ENCODE measurements around the gene HYCC1. TPM values are rescaled to one million over a fixed set of nuclear protein-coding genes. Genes with fewer than 3 reads are reported as not detected.

Gene HYCC1
- total RNA-seq, 1 experiment from 2014 or later: 23.5 TPM

- Histone ChIP-seq H3K4me3 (replicated peaks in 1 of 2; ENCODE audit: low read depth in 1 of 2, low read length in 2 of 2) (no peak overlapping the region), H3K4me2 (ENCODE audit: low read length) (no peak overlapping the region), H3K27ac (ENCODE audit: low read depth, low read length) (no peak overlapping the region), H3K4me1 (ENCODE audit: control insufficient read depth in 1 of 2, insufficient read depth in 2 of 2, low read length in 2 of 2) (no peaks in the 10 kb centered on the region), H3K79me2 (ENCODE audit: insufficient read depth, low read length) (no peaks in the 10 kb centered on the region; the same call in 1 of the 2 replicates), H3K27me3 (ENCODE audit: insufficient read depth, low read length) (no peaks in the 10 kb centered on the region), H3K9me3 (ENCODE audit: control insufficient read depth in 1 of 2, insufficient read depth in 1 of 2, low read depth in 1 of 2, low read length in 2 of 2) (no peaks in the 10 kb centered on the region), H3K9ac (ENCODE audit: low read length) (no peak overlapping the region), H2AFZ (ENCODE audit: low read depth, low read length, poor library complexity, severe bottlenecking) (no peak overlapping the region), H3K36me3 (ENCODE audit: control insufficient read depth in 1 of 2, insufficient read depth in 2 of 2, low read length in 2 of 2) (no peaks in the 10 kb centered on the region), H3K9me2 (ENCODE audit: insufficient read depth) (no peaks in the 10 kb centered on the region), H4K20me1 (ENCODE audit: insufficient read depth) (no peaks in the 10 kb centered on the region)
- no peak for TF ChIP-seq FOSL1 (IDR thresholded peaks at IDR 0.05; ENCODE audit: low read depth)
- RAD21 ChIA-PET (ENCODE audit: low non-redundant PET in 1 of 2, low total read pairs in 2 of 2, uncharacterized antibody in 2 of 2, unreplicated experiment in 2 of 2): no interaction called here
- ATAC-seq (no peak), DNase-seq (ENCODE audit: low read depth, low spot score) (no peak)
- no TSS peak for BruUV-seq (replicated peaks)
- intact Hi-C loops (cut with micrococcal nuclease): no loop called here
- CTCF ChIA-PET: no interaction called here
- POLR2A ChIA-PET: no interaction called here
Observed at GRCh38 chr7:22989643-22990587, 24.0 kb downstream of the HYCC1 start.

- H3K79me2 ChIP-seq (ENCODE audit: insufficient read depth, low read length): no peaks in the 10 kb centered on the region
- no TSS peak for BruUV-seq (replicated peaks)
- POLR2A ChIA-PET: no interaction called here
- TF ChIP-seq SP1 (IDR thresholded peaks at IDR 0.05; ENCODE audit: low read depth) (no peak), TCF7L2 (IDR thresholded peaks at IDR 0.05; ENCODE audit: borderline replicate concordance, extremely low read depth, insufficient read depth, insufficient read length) (no peak), YY1 (IDR thresholded peaks at IDR 0.05; ENCODE audit: extremely low read depth, insufficient replicate concordance, low read depth, low read length) (no peak), SRF (IDR thresholded peaks at IDR 0.05; ENCODE audit: low read depth) (no peak), EZH2 (IDR thresholded peaks at IDR 0.05) (no peak), EGR1 (IDR thresholded peaks at IDR 0.05; ENCODE audit: low read depth) (no peak), FOSL1 (IDR thresholded peaks at IDR 0.05; ENCODE audit: low read depth) (no peak), ATF3 (IDR thresholded peaks at IDR 0.05) (no peak), CBX3 (IDR thresholded peaks at IDR 0.05; ENCODE audit: low read depth) (no peak), SIN3A (IDR thresholded peaks at IDR 0.05; ENCODE audit: low read depth) (no peak), POLR2AphosphoS5 (IDR thresholded peaks at IDR 0.05; ENCODE audit: low read depth, low read length) (no peak), REST (IDR thresholded peaks at IDR 0.05; ENCODE audit: low read depth) (no peak), MAX (IDR thresholded peaks at IDR 0.05) (no peak), POLR2A (IDR thresholded peaks at IDR 0.05; ENCODE audit: borderline replicate concordance, extremely low read depth, insufficient read depth, insufficient read length) (no peak), JUND (IDR thresholded peaks at IDR 0.05) (no peak)
Observed at GRCh38 chr7:22985436-22985835, 28.5 kb downstream of the HYCC1 start.

More at GRCh38 chr7:22985436-22985835, 28.5 kb downstream of the HYCC1 start:
- Histone ChIP-seq H3K27ac (ENCODE audit: low read depth, low read length) (no peak overlapping the region), H3K4me2 (ENCODE audit: low read length) (no peak overlapping the region), H3K4me1 (ENCODE audit: control insufficient read depth in 1 of 2, insufficient read depth in 2 of 2, low read length in 2 of 2) (peaks cover 0 to 5% of the 10 kb centered on the region in 2 experiments; a peak in 1 of 4 replicates), H3K4me3 (replicated peaks in 1 of 2; ENCODE audit: low read depth in 1 of 2, low read length in 2 of 2) (no peak overlapping the region), H3K27me3 (ENCODE audit: insufficient read depth, low read length) (no peaks in the 10 kb centered on the region), H3K9me2 (ENCODE audit: insufficient read depth) (no peaks in the 10 kb centered on the region), H3K36me3 (ENCODE audit: control insufficient read depth in 1 of 2, insufficient read depth in 2 of 2, low read length in 2 of 2) (no peaks in the 10 kb centered on the region), H4K20me1 (ENCODE audit: insufficient read depth) (no peaks in the 10 kb centered on the region), H3K9ac (ENCODE audit: low read length) (no peak overlapping the region), H2AFZ (ENCODE audit: low read depth, low read length, poor library complexity, severe bottlenecking) (no peak overlapping the region), H3K9me3 (ENCODE audit: control insufficient read depth in 1 of 2, insufficient read depth in 1 of 2, low read depth in 1 of 2, low read length in 2 of 2) (no peaks in the 10 kb centered on the region)
- intact Hi-C loops (cut with micrococcal nuclease): no loop called here
- ATAC-seq (no peak), DNase-seq (ENCODE audit: low read depth, low spot score) (no peak)
- ChIA-PET CTCF (no interaction called here), RAD21 (ENCODE audit: low non-redundant PET in 1 of 2, low total read pairs in 2 of 2, uncharacterized antibody in 2 of 2, unreplicated experiment in 2 of 2) (no interaction called here)
